IPS-NIHi11 (cell line): Measurements from ENCODE around the gene TTC22.

Experiments used
- DNase-seq: peaks from one replicate; pipeline ENCODE4 v3.0.0; 2012; ENCODE audit warnings: mixed read lengths, low spot score

Gene TTC22

GRCh38 chr1:54750596-54750995, 50.5 kb downstream of the TTC22 start:
- DNase-seq: no peak

DNA sequence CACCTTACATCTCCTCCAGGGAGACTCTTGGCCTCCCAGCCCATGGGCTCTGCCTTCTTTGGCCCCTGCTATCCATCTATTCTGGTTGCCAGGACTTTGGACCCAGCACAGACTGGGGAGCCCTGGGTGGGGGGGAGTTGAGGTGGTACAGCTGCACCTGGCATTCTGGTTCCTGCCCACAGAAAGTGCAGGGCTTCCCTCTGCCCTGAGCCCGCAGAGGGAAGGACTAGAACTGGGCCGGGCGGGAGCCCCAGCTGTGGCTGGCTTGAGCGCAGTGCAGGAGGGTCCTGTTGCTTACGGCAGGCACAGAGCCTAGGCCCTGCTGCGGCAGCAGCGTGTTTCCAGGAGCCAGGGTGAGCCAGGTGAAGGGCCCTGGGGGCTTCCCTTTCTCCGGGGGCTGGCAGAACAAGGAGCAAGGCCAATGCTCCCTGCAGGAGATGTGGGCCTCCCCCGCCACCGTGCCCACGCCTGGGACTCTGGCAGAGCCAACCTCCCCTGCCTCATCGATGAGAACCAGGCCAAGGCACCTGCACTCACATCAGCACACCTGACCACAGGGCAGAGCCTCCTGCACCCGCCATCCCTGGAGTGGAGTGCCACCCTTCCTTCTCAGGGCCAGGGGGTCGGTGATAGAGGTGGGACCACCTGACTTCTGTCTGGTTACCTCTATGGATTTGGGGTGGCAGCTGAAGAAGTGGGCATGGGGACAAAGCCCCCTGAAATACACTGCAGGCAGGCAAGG, 52.9 kb downstream of the TTC22 start:
- no peak for DNase-seq

DNA sequence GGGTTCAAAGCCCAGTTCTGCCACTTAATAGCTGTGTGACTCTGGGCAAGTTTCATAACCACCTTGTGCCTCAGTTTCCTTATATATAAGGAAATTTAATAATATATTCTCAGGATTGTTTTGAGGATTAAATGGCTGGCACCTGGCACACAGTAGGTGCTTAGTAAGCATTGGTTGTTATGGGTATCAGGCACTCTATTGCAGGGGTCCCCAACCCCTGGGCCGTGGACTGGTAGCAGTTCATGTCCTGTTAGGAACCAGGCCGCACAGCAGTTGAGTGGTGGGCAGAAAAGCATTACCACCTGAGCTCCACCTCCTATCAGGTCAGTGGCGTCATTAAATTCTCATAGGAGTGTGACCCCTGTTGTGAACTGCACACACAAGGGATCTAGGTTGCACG, 55.3 kb downstream of the TTC22 start:
- DNase-seq: no peak

- no peak for DNase-seq
Measured at GRCh38 chr1:54745274-54745673, 55.8 kb downstream of the TTC22 start.

DNA sequence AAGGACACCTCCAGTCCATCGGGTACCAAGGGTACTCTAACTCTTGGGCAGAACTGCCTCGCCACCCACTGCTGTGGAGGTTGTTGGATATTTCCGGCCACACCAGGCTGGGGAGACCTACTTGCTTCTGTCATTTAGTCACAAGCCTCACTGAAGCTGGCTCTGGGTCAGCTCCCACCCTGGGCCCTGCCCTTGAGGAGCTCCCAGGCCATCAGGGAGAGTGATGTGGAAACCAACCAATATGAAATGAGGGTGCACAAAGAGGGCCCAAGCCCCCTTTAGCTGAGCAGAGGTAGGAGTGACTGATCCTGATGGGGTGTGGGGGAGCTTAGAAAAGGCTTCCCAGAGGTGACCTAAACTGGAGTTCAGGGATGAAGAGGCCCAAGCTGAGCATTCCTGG, 56.4 kb downstream of the TTC22 start:
- no peak for DNase-seq

- DNase-seq: no peak
Measured at GRCh38 chr1:54743416-54744226, 57.5 kb downstream of the TTC22 start.

DNA sequence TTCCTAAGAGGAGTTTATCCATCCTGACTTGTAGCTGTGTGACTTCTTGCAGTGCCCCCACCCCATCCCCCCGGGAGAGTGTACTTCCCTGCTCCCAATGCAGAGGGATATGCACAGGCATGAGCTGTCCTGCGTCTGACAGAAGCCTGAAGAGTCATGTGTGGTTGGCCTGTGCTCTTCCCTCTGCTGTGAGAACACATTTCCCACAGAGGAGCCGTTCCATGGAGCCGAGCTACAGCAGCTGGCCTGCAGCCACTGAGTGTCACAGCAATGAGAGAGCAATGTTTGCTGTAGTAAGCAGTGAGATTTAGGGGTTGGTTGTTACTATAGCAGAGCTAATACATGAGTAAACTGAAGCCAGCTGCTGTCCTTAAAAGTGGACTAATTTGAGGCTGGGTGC, 58.8 kb downstream of the TTC22 start:
- DNase-seq: no peak

DNA sequence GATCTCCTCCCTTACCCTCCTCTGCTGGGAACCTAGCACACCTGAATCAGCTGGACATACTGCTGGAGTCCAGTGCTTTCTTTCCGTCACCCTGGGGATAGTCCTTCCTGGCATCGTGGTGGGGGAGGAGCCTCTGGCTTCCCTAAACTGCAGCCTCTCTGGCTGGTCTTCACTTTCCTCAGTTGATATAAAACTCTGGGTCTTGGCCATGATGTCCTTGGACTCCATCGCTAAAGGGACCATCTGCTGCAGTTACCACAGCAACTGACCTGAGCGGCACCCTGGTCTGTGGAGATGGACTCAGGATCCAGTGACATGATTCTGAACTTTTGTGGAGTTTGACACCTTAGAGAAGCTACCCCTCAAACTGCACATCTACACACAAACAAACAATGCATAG, 59.6 kb downstream of the TTC22 start:
- no peak for DNase-seq

DNA sequence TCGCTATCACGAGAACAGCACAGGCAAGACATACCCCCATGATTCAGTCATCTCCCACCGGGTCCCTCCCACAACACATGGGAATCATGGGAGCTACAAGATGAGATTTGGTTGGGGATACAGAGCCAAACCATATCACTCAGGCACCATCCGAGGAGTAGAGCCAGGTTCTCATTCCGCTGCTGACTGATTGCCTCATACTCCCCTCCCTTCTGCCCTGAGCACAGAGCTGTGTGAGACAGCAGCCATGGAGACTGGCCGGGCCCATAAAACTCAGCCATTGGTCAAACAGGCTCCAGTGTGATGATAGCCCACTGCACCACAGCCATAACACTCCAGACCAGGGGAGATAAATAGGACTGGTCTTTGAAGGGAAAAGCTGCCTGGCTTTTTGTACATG, 62.9 kb downstream of the TTC22 start:
- DNase-seq: no peak

GRCh38 chr1:54736685-54737084, 64.4 kb downstream of the TTC22 start:
- DNase-seq: no peak
